ENCODE results near the gene ABCB8. TPM values are rescaled to one million over a fixed set of nuclear protein-coding genes. Genes with fewer than 3 reads are reported as not detected.

ABCB8 gene
- total and polyA plus RNA-seq, 9 of the 15 experiments (the other 6 are each of a cell fraction or from before 2014, with no cell fraction given), result 7.6 to 106 (median 36.3) TPM

- TF ChIP-seq ZNF318 (IDR thresholded peaks at IDR 0.05; ENCODE audit: borderline replicate concordance in 1 of 2, low read depth in 1 of 2), result no peak
- TF ChIP-seq TRIM28 (IDR thresholded peaks at IDR 0.05), result peak; percentile 19; the same call in 1 of the 2 replicates
- TF ChIP-seq SNRNP70 (optimal IDR thresholded peaks at IDR 0.05; ENCODE audit: low read depth, low read length), result no peak
- TF ChIP-seq MYNN (IDR thresholded peaks at IDR 0.05), result 0 out of 2 replicates have a peak, but pooled peaks have one; percentile 32
- TF ChIP-seq MYNN (CRISPR knock-in tag; IDR thresholded peaks at IDR 0.05), result no peak
- TF ChIP-seq MTA1 (IDR thresholded peaks at IDR 0.05; ENCODE audit: borderline replicate concordance), result peak; percentile 43; the same call in 1 of the 2 replicates
- TF ChIP-seq ZBTB7A (IDR thresholded peaks at IDR 0.05; ENCODE audit: borderline replicate concordance, control insufficient read depth, low read depth, low read length), result peak; percentile 93
- TF ChIP-seq FOXJ2 (tag; IDR thresholded peaks at IDR 0.05), result peak; percentile 89
- no peak; the same call in 1 of the 2 replicates for TF ChIP-seq TAL1 (IDR thresholded peaks at IDR 0.05)
- TF ChIP-seq PML (IDR thresholded peaks at IDR 0.05; ENCODE audit: low read length), result peak; percentile 60; the same call in 1 of the 2 replicates
- TF ChIP-seq ZNF639 (CRISPR knock-in tag; conservative IDR thresholded peaks at IDR 0.05 in 1 of 2, IDR thresholded peaks at IDR 0.05 in 1 of 2), result peak in 1 of 2 experiments; percentile 91; a peak in 2 of 4 replicates
- TF ChIP-seq KLF16 (IDR thresholded peaks at IDR 0.05), result 0 out of 2 replicates have a peak, but pooled peaks have one; percentile 46
- peak; percentile 75 for TF ChIP-seq CXXC5 (CRISPR knock-in tag; IDR thresholded peaks at IDR 0.05)
- peak; percentile 36 for TF ChIP-seq NFIC (IDR thresholded peaks at IDR 0.05)
- TF ChIP-seq POLR2G (IDR thresholded peaks at IDR 0.05; ENCODE audit: low read depth, low read length), result peak; percentile 71
- peak in 1 of 2 experiments; percentile 70; a peak in 1 of 4 replicates for TF ChIP-seq KDM4B (IDR thresholded peaks at IDR 0.05; ENCODE audit: borderline replicate concordance in 2 of 2, low read depth in 1 of 2)
- TF ChIP-seq VEZF1 (CRISPR knock-in tag; IDR thresholded peaks at IDR 0.05), result peak; percentile 99
These were observed 31.3 kb downstream of the ABCB8 start, which contains the start of gene SLC4A2 (continued) for GRCh38 chr7:151059367-151060112.

Measured in K562 (cell line).